Choroid plexus epithelial cell (primary cell): ENCODE measurements around the gene EDNRA.

Experiments used
- DNase-seq: peaks from one replicate; pipeline ENCODE4 v3.0.0-alpha.2; 2010; ENCODE audit warnings: low read depth
- H3K4me3 ChIP-seq: 2 replicates; pipeline ENCODE4 v1.5.1; 2011; ENCODE audit warnings: low read depth, mild to moderate bottlenecking, control low read depth, low read length, moderate library complexity
- CTCF ChIP-seq: conservative IDR thresholded peaks from 2 replicates; pipeline ENCODE4 v1.5.1; 2011; ENCODE audit warnings: low read depth, mild to moderate bottlenecking, control low read depth, inconsistent platforms, low read length, moderate library complexity

EDNRA gene

GRCh38 chr4:147513091-147513490 is 32.2 kb downstream of the EDNRA start:
- no peak for TF ChIP-seq CTCF
- no peak overlapping the region for H3K4me3 ChIP-seq
- DNase-seq = no peak

GRCh38 chr4:147513952-147514351 is 33.1 kb downstream of the EDNRA start:
- H3K4me3 ChIP-seq = no peak overlapping the region
- DNase-seq = no peak
- TF ChIP-seq CTCF = peak; percentile 34

GRCh38 chr4:147515220-147515936 is 34.5 kb downstream of the EDNRA start:
- no peak for TF ChIP-seq CTCF
- no peak overlapping the region for H3K4me3 ChIP-seq
- no peak for DNase-seq

GRCh38 chr4:147516133-147516532 is 35.2 kb downstream of the EDNRA start:
- no peak for DNase-seq
- no peak for TF ChIP-seq CTCF
- H3K4me3 ChIP-seq = no peak overlapping the region

- no peak for DNase-seq
- TF ChIP-seq CTCF = no peak
- no peak overlapping the region for H3K4me3 ChIP-seq
These were observed 37.2 kb downstream of the EDNRA start for GRCh38 chr4:147518086-147518485.

GRCh38 chr4:147518846-147519767 is 38.2 kb downstream of the EDNRA start:
- H3K4me3 ChIP-seq = no peak overlapping the region
- peak; percentile 97 for TF ChIP-seq CTCF
- DNase-seq = peak; percentile 93
